ENCODE measurements around the gene GPSM1.
A peak's percentile ranks its signal among the peaks of the same experiment; 100 is the strongest.

GPSM1 gene

DNA sequence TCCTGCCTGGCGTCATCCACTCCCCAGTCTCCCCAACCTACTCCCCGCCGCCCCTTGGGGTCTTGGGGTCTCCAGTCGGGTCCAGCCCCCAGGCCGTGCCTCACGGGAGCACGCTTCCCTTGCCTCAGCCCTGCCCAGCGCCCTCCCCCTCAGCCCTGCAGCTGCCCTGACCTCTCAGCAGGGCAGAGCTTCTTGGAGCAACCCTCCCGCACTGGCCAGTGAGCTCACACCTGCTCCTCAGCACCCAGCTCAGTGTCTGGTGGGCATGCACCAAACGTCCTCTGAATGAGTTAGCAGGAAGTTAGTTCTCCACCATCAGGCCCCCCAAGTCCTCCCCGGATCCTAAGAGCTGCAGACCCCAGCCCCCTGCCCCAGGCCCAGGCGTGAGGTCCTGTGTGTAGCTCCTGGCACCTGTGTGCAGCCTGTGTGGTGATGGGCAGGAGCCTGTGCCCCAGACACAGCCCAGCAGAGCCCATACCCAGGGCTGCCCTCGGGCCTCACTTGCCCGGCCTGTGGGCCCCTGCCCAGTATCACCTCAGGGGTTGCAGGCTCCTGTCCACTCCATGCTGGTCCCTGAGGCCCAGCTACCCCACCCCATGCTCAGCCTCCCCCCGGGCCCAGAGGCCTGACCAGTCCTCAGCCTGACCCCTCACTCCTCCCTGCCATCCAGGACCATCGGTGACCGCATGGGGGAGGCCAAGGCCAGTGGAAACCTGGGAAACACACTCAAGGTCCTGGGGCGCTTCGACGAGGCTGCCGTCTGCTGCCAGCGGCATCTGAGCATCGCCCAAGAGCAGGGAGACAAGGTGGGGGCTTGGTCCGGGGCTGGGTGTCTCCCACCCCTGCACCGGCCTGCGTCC lies 8.2 kb downstream of the GPSM1 start:
- DNase-seq, result no peak

DNA sequence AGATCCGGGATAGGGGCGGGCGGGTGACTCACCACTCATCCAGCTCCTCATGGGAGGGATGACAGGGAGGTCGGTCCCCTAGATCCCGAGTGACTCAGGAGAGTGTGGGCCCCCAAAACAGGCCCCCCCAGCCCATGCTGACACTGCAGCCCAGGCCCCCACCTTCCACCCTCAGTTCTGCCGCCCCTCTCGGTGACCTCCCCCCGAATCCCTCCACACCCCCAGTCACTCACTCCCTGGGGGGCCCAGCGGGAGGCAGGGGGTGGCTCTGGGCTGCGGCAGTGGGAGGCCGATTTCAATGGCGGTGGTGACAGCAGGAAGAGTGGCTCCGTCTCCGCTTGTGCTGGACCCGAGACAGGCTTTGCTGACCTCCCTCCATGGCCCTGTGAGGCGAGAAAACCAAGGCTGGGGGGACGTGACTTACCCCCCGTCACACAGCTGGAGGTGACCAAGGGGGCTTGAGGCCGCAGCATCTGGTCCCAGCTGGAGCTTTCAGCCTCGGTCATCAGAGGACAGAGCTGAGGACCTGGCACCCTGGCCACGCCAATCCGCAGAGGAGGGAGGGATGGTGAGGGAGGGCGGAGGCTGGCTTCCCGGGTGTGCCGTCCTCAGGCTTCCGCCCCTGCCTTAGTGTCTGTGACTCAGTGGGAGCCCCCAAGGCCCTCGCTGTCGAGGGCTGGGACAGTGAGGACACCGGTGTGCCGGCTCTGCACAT lies 9.0 kb downstream of the GPSM1 start:
- no peak for DNase-seq

DNA sequence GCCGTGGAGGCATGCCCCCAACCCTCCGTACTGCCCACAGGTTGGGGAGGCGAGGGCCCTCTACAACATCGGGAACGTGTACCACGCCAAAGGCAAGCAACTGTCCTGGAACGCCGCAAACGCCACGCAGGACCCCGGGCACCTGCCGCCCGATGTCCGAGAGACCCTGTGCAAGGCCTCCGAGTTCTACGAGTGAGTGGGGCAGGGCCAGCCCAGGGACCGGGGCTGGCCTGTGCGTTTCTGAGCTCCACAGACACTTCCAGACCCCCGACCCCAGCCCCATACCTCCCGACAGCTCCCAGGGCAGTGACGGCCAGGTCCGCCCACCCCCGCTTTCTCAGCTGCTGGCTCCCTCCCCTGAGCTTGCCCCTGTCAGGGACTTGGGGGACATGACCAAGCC lies 9.5 kb downstream of the GPSM1 start:
- no peak for DNase-seq

DNA sequence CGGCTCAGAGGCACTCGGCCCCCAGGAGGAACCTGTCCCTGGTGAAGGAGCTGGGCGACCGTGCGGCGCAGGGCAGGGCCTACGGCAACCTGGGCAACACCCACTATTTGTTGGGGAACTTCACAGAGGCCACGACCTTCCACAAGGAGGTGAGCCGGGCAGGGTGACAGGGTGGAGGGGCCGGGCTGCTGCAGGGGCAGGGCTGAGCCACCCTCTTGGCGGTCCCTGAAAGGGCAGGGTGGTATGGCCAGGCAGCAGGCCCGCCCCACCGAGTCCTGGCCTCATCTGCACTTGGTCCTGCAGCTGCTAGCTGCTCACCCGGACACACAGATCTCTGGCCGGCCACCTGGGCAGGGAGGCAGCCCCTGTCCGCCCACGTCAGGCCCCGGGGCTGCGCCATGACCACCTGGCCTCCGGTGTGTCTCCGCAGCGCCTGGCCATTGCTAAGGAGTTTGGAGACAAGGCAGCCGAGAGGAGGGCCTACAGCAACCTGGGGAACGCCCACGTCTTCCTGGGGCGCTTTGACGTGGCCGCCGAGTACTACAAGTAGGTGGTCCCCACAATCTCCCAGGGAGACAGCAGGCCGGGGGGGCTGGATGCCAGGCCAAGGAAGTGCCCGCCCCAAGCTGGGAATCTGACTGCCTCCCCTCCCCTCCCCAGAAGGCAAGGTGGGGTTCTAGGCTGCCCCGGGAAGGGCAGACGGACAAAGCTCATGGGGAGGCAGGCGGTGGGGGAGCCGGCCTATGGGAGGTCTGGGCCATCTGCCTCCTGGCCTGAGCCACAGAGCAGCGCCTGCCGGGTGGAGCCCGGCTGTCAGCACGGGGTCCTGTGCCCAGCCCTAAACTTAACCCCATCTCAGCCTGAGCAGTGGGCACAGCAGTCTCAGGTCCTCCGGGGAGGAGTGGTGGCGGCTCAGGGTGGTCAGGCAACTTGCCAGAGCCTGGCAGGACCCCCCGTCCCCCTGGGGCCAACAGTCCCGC lies 10.4 kb downstream of the GPSM1 start:
- no peak for DNase-seq

GRCh38 chr9:136338511-136338910 lies 11.2 kb downstream of the GPSM1 start:
- DNase-seq, result no peak

GRCh38 chr9:136339173-136339957 lies 12.0 kb downstream of the GPSM1 start:
- peak in 1 of 4 experiments; percentile 24 for DNase-seq

DNA sequence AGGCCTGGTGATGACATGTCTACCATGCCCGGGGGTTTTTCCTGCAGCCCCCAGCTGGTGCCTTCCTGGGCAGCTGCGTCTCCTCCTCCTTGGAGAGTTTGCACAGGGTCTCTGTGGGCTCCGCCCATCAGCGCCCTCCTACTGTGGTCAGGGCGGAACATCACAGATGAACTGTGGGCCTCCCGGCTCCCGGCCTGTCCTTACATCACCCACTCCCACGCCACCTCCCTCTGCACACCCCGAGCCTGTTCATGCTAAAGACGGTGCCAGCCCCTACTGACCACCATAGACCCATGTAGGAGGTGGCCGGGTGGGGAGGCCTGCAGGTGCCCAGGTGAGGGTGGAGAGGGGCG lies 12.6 kb downstream of the GPSM1 start:
- no peak for DNase-seq

DNA sequence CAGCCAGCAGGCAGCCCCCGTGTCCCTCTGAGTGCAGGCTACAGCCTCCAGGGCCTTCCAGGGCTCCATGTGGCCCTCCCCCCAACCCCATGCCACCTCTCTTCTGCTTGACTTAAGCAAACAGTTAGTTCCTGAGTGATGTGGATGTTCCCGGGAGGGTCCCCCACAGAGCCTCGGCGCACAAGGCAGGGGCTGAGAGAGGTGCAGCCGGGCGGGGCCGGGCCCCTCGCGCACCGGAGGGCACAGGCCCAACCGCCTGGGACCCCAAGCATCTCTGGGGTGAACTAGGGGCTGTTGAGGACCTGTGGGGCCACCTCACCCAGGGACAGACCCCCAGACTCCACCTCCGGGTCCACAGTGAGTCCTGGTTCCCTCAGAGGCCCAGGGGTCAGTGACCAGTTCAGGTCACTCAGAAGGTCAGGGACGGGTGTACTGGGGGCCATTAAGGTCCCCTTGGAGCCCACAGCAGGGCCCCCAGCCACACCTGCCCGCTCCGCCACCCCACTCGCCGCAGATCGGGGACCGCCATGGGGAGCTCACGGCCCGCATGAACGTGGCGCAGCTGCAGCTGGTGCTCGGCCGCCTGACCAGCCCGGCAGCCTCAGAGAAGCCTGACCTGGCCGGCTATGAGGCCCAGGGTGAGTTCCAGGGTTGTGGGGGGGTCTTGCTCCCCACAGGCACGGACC lies 13.2 kb downstream of the GPSM1 start:
- DNase-seq, result no peak

GRCh38 chr9:136341042-136341655 lies 13.8 kb downstream of the GPSM1 start:
- DNase-seq, result no peak

DNA sequence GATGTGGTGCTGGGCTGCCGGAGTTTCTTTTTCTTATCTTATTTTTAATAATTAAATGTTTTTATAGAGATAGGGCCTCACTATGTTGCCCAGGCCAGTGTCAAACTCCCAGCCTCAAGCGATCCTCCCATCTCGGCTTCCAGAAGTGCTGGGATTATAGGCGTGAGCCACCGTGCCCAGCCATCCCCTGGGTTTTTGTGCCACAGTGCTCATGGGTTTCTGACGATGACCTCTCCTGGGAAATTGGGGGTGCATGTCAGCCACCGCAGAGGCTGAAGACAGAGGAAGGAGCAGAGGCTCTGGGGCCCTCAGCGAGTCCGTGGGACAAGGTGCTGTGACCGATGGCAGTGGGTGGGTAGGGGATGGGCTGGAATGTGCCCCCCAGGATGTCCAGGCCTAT lies 14.4 kb downstream of the GPSM1 start:
- no peak for DNase-seq

- DNase-seq, result peak in 3 of 4 experiments; percentile 25 to 45 (median 30)
These were observed 15.1 kb downstream of the GPSM1 start for GRCh38 chr9:136342181-136343120.

DNA sequence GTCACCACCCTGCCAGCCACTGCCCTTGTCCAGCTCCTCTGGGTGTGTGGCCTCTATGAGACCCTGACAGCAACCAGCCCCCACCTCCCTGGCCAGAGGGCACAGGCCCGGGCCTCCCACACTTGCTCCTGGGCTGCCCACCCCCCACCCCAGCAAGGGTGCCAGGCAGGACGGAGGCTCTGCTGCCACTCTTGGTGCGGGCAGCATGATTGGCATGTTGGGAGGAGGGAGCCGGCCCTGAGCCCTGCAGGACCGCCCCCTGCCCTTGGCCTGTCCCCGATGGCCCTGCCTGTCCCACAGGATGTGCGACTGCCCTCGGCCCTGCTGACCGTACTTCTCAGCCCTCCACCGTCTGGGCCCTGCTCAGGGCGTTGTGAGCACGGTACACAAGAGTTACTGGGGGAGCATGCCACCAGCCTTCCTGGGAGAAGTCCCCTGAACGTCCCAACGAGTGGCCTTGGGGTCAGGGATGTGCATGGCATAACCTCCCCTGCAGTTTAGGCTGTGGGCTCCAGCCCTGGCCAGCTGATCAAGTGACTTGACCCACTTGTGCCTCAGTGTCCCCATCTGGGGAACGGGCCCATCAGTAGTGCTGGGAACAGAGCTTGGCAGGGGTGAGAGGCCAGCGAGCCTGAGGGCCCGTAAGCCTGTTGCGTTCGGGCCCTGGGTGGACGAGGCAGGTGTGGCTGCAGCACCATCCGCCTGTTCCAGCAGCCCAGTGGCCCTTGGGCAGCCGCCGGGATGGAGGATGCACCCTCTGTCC lies 16.0 kb downstream of the GPSM1 start:
- no peak for DNase-seq

GRCh38 chr9:136343884-136344269 lies 16.5 kb downstream of the GPSM1 start:
- DNase-seq, result no peak

DNA sequence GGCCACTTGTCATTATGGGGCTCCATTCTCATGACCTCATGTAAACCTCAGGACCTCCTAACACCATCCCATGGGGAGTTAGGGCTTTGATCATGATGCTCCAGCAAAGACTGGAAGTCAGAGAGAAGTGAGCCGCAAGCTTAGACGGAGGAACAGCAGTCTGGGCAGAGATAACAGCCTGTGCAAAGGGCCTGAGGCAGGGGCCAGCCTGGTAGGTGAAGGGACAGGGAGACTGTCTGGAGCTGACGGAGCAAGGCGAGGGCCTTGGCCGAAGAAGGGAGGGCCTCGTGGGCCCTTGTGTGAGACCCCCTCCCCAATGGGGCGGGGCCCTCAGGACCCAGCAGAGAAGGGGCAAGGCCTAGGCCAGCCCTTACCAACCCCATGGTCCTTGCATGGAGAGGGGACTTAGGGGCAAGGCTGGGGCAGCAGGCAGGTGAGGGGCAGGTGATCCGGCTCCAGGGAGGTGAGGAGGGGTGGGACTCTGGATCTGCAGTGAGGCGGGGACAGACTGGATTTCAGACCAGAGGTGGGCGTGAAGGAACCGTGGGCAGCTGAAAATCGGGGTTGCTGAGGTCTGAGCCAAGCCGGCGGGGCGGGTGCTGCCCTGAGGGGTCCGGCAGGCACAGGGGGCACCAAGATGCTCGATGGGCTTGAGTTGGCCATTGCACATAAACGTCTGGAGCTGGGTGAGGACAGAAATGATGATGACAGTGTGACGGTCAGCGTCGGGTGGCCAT lies 17.4 kb downstream of the GPSM1 start:
- DNase-seq, result no peak

GRCh38 chr9:136345281-136346156 lies 18.2 kb downstream of the GPSM1 start:
- DNase-seq, result no peak

DNA sequence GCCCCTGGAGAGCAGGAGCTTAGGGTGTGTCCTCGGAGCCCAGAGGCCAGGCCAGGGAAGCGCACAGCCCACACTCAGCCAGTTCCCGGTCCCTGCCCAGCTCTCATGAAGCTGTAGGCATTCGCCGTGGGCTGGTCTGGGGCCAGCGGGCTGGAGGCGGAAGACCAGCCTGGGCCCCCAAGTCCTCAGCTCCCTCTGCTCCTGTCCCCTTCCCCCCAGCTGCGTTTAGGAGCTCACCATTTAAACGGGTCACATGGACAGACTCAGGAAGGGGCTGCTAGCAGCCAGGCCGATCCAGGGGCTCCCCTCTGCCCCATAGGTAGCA lies 18.8 kb downstream of the GPSM1 start:
- no peak for DNase-seq

- DNase-seq, result no peak
These were observed 19.7 kb downstream of the GPSM1 start for GRCh38 chr9:136346927-136347465.

All from activated naive CD4-positive, alpha-beta T cell (primary cell).